ENCODE results near the gene RASGRP2.

DNA sequence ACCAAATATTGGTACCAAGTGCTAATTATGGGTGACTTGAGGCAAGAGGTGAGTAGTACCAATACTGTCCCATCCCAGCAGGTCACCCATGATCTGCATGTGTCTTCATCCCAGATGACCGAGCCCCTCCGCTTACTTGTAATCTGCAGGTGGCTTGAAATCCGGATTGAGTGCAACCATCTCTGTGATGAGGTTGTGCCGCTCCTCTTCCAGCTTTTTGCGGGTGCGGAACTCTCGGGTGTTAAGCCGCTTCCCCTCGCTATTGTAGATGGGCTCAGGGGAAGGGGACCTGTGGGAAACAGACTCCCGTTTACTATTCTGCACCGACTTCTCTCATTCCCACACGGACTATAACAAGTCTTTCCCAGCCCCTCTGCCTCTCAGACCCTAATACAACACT lies 26.2 kb upstream of the RASGRP2 start:
- TF ChIP-seq POLR2A (IDR thresholded peaks at IDR 0.05; ENCODE audit: low read depth, low read length) (no peak; the same call in 1 of the 2 replicates), POLR2AphosphoS5 (IDR thresholded peaks at IDR 0.05; ENCODE audit: low read depth, low read length) (no peak), TAF1 (IDR thresholded peaks at IDR 0.05; ENCODE audit: low read depth, low read length) (no peak), PAX5 (IDR thresholded peaks at IDR 0.05; ENCODE audit: insufficient read depth, low read length, severe bottlenecking) (no peak), SPI1 (IDR thresholded peaks at IDR 0.05; ENCODE audit: low read depth, low read length) (no peak)
